HG02870 (cell line): ENCODE data around the gene ARMH4.
A peak's percentile ranks its signal among the peaks of the same experiment; 100 is the strongest.

Experiments
- ATAC-seq: cut with Tn5 transposase; IDR thresholded peaks from one replicate; pipeline ENCODE4 v1.9.1; 2021; ENCODE audit warnings: mild to moderate bottlenecking, moderate library complexity; ENCODE audit not compliant: unreplicated experiment

ARMH4 gene, protein sequence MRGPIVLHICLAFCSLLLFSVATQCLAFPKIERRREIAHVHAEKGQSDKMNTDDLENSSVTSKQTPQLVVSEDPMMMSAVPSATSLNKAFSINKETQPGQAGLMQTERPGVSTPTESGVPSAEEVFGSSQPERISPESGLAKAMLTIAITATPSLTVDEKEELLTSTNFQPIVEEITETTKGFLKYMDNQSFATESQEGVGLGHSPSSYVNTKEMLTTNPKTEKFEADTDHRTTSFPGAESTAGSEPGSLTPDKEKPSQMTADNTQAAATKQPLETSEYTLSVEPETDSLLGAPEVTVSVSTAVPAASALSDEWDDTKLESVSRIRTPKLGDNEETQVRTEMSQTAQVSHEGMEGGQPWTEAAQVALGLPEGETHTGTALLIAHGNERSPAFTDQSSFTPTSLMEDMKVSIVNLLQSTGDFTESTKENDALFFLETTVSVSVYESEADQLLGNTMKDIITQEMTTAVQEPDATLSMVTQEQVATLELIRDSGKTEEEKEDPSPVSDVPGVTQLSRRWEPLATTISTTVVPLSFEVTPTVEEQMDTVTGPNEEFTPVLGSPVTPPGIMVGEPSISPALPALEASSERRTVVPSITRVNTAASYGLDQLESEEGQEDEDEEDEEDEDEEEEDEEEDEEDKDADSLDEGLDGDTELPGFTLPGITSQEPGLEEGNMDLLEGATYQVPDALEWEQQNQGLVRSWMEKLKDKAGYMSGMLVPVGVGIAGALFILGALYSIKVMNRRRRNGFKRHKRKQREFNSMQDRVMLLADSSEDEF

DNA sequence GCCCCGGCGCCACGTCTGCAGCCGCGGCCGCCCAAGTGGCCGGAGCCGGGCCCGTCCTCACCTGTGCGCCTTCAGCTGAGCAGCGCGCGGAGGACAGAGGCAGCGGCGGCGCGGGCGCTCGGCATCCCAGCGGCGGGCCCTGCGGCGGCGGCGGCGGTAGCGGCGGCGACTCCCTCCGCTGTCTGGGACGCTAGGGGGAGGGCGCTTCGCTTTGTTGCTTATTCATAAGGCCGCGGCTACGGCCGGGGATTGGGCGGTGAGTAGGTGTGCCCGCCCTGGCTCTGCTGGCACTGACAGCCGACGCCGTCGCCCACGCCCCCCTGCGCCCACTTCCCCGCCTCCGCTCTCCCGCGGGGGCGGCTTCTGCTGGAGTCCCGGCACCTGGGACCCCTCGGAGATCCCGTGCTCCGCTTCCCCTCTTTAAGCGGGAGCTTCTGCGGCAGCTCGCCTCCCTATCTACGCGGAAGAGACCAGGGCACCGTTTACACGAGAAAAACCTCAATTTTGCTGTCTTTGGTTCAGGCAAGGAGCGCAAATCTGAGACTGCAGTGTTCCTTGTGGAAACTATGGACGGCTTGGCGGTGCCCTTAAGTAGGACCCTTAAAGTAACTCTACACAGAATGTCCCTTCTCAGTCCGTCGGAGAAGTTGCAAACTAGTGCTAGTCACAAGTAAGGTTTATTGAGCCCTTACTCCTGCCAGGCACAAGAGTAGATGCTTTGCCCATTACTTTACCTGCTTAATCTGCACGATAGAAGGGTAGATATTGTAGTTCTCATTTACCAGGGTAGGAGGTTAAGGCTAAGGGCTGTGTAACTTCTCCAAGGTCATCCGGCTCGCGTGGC lies at the start of gene ARMH4:
TSS of gene ARMH4 (minus strand) at position 200 of the 844 bp plus-strand sequence. CDS start 12,855 bp downstream, outside the sequence.
- ATAC-seq, result peak; percentile 95

DNA sequence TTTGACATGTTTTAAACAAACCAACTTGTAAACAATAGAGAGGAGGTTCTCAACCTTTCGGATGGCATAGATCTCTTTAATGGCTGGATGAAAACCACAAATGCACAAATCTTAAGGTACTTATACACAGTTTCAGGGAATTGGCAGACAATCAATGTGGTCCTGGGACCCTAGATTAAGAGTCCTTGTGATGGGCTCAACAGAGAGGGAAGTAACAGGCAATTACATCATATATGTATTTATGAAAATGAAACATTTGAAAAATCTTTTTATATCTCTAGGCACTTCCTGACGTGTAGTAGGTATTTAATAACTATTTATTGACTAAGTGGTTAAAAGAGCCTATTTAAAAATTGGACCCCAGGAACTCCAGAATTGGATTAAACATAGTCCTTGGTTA lies 48.8 kb upstream of the ARMH4 start:
- ATAC-seq, result no peak

DNA sequence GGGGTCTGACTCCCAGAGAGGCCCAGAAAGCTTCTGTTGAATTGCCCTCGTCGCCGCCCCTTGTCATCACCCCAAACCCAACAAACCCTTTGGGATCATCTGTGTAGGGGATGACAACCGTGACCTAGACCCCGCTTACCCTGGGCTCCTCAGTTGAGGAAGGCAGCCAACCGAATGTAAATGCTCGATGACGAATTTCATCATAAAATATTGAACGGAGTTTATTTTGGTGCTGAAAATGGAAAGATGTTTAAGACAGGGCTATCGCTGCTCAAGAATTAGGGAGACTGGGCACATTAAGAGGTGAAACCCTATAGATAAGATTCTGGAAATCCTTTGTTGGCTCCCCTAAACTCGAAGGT lies 48.4 kb upstream of the ARMH4 start:
- ATAC-seq, result peak; percentile 16

GRCh38 chr14:58199726-58200479 lies 47.9 kb upstream of the ARMH4 start, which contains the start of gene ACTR10:
TSS of gene ACTR10 (plus strand) at chr14:58200149. CDS start at chr14:58200218, 69 bp downstream.
- ATAC-seq, result peak; percentile 92

GRCh38 chr14:58198086-58198485 lies 46.1 kb upstream of the ARMH4 start:
- no peak for ATAC-seq

DNA sequence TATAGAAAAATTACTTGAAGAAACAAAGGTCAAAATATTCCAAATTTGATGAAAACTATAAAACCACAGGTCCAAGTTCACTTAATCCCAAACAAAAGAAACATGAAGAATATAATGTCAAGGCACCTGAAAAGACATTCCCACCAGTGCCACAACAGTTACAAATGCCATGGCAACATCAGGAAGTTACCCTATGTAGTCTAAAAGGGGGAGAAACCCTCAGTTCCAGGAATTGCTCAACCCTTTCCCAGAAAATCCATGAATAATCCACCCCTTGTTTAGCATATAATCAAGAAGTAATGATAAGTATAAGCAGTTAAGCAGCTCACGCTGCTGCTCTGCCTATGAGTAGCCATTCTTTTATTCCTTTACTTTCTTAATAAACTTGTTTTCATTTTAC lies 44.2 kb upstream of the ARMH4 start:
- ATAC-seq, result no peak

DNA sequence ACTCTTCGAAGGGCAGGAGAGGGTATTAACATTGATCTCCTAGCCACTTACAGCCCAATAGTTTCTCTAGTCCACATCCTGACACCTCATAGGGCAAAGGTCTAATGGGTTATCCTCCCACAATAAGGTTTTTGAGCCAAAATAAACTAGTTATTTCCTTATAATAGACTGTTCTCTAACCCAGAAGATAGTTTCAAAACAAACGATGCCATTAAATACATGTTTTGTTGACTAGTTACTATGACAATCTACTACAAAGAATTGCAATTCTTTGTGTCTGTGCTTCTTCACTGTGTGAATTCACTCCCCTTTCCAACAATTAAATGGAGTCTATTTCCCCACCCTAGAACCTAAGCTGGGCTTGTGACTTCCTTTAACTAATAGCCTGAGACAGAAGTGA lies 41.5 kb upstream of the ARMH4 start:
- no peak for ATAC-seq

DNA sequence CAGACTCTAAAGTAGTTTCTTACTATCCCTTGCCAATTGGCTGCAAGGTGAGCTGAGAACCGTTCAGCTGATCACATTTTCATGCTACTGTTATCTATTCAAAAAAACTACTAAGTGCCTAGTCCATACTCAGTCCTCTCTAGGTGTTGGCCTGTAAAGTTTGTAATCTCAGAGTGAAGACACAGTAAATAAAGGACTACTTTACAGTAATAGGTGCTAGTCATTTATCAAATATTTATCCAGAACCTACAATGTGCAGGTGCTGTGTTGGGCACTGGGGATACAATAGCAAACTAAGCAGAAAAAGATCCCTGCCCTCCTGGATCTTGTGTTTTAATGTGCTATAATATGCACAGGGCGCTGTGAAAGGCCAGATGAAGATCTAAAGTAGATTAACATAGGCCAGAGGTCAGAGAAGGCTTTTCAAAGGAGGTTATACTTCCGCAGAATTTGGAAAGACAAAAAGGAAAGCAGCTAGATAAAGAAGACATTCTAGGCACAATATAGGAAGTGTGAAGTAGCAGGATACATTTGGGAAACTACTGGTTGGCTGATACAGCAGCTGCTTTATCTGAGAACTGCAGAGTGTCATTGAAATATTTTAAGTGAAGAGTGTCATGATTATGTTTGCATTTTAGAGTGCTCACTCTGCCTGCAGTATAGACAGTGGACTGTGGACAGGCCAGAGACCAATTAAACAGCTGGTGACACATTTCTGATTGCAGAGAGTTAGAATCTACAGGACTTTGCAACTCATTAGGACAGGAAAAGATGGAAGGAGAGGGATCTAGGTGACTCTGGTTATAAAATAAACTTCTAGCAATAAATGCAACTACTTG lies 40.0 kb upstream of the ARMH4 start:
- ATAC-seq, result no peak

DNA sequence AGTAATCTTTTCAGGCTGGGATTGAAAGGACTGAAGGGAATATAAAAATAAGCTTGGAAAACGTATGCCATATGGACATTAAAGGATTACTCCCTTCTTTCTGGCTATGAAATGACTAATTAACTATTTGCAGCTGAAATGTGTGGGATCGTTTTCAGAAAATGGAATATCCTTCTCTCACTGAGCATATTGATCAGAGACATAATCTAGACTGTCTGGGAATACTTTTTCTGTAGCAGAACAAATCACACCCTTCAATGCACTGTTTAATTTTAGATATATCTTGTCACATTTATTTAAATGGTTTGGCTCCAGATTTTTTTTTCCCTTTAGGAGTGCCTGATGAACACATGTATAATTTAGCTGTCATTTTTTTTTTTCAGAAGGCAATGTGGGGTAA lies 37.2 kb upstream of the ARMH4 start:
- no peak for ATAC-seq

GRCh38 chr14:58177125-58177524 lies 25.1 kb upstream of the ARMH4 start:
- ATAC-seq, result no peak

DNA sequence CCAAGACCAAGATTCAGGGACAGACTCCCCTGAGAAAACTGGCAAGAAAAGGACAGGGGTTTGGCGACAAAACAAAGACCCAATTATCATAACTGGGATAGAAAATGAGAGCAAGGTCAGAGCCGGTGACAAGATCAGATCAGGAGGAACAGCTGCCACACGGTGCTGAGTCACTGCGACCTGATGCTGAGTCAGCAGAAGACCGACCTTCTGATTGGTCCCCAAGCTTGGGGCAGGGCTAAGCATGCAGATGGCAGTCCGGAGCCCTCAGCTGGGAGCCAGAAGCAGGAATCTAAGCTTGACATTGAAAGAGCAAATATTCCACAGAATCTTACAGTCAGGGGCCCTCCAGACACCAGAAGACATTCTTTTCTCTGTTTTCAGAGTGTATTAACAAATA lies 19.1 kb upstream of the ARMH4 start:
- peak; percentile 95 for ATAC-seq

DNA sequence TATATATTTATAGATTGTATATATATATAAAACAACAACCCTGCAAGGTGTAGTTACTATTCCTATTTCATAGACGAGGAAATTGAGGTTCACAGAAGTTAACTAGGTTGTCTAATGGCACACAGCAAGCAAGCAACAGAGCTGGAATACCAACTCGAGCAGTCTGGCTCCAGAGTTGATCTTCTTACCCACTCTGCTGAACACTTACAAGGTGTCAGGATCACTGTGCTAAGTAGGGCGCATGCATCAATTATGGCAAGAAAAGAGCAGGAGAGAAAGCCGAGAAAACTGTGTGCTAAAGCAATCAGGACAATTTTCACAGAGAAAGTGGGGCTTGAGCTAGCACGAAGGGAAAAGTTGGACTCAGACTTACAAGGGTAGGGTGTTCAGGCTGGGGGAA lies 15.9 kb upstream of the ARMH4 start:
- no peak for ATAC-seq

GRCh38 chr14:58167057-58167456 lies 15.0 kb upstream of the ARMH4 start:
- no peak for ATAC-seq

DNA sequence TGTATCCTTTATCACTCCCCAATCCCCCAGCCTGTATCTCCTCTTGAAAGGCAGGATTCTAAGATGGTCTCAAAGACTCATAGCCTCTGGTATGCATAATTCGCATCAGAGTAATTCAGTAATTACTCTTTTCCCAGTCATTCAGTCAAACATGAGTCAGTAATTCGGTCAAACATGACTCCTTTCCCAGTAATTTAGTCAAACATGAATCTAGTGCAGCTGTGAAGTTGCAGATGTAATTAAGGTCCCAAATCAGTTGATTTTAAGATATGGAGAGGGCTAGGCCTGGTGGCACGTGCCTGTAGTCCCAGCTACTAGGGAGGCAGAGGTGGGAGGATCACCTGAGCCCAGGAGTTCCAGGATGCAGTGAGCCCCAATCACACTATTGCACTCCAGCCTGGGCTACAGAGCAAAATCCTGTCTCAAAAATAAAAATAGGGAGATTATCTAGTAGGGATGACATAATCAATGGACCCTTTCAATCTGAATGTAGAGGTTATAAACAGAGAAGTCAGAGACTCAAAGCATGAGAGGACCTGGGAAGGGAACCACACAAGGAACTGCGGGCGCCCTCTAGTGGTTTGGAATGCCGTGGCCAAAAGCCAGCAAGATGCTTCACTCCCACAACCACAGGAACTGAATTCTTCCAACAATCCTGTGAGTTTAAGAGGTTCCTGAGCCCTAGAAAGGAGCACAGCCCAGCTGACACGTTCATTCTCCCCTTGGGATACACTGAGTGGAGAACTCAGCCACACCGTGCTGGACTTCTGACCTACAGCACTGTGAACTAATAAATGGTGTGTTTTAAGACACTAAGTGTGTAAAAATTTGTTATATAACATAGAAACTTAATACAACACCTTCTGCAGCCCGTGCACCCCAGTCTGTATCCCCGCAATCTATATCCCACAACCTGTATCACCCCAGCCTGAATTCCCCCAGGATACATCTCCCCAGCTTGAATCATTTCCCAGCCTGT lies 14.3 kb upstream of the ARMH4 start:
- ATAC-seq, result no peak

- no peak for ATAC-seq
Measured at GRCh38 chr14:58160561-58160960, 8.5 kb upstream of the ARMH4 start.

DNA sequence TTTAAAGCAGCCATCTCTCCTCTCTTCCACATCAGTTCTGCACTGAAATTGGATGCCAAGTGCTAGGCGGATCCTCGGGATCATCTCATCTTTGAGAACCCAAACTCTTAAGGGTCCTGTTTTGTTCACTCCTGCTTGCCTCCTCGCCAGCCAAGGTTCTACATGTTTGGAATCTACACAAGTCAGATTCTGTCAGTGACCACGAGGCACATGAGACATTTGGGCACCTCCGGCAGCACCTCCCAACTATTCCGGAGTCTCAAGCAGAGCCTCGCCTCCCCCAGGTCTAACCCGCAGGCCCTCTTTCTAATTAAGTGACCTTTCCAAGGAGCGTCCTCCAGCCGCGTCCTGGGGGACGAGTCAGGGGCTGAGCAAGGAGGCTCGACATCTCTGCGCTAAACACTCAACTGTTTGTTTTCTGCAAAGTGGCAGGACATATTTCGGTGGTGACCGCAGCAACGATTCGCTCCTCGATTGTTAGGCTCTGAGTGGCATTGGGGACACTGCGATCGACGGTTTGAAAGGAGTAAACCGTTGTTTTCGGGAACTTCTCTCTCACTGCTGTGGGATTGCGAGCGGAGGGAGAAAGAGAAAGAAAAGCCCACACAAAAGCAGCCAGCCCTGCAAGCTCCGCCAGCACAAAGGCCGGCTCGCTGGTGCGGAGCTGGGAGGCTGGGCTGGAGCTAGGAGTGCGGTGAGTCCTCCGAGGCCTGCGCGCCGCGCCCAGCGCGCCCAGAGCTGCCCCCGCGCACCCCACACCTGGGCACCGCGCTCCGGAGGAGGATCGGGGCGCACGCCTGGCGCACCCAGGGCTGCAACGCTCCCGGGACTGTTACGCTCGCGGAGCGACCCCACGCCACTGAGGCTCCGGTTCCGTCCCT lies 640 bp downstream of the ARMH4 start:
- ATAC-seq, result peak; percentile 39

DNA sequence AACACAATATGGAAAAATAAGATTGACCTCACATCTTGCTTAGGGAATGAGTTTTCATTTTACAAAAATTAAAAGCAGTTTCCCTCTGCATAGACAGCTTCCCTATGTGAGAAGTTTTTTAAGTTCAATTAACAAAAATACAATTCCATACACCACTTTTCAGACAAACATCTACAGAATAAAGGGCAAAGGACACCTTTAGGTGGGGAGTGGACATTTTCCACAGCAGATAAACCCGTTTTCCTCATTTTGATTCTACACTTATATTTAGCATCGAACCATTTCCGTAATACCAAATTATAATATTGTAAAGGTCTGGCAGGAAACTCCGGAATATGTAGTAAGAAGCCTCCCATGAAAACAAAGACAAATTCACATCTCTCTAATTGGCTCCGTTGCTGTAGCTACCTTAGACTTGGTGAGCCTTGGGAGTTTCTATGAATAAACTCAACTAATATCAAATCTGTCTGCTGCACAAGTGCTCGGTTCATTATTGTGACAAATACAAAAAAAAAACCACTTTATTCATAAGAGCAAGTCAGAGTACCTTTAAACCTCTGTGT lies 1.7 kb downstream of the ARMH4 start:
- ATAC-seq, result no peak
